Nucleus accumbens (tissue), 56 donors: Measurements from ENCODE around the gene ULK4.
A peak's percentile ranks its signal among the peaks of the same experiment; 100 is the strongest.

ENCODE experiments used
- DNase-seq, 56 donors: peaks; one replicate each; lab custom pipeline; 2025; lab: John Stamatoyannopoulos, UW

The ULK4 gene

DNA sequence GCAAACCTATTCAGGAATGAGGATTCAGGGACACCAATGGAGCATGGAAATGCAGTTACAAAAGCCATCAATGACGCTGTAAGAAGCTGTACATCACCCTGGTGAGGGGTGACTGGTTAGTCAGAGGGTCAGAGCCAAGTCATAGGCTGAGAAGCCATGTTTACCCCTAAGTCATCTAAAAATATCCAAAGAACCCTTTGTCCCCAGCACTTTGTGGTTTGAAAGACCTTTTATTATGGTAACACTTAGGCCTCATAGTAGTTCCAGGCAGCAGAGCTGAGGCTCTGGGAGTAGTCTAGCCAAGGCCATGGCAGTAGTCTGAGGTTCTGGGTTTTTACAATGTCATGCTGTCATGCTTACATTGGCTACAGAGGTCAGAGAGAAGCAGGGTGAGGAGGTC lies 631.4 kb downstream of the ULK4 start:
- no peak for DNase-seq

DNA sequence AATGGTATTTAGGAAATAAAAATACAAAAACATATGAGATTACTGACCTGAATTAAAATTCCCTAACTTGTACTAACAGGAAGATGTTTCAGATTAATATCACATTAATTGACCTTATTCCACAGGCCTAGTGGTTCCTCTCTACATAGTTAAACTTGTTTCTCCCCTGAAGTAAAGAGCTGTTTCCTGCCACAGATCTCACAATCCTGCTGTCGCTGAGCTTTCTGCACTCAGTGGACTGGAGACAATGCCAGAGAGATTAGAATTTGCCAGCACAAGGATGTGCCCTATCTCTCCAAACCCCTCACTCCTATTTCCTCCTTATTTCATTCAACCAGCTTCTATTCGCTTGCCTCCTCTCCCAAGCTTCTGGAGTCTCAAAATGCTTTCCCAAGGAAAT lies 632.0 kb downstream of the ULK4 start:
- no peak for DNase-seq

DNA sequence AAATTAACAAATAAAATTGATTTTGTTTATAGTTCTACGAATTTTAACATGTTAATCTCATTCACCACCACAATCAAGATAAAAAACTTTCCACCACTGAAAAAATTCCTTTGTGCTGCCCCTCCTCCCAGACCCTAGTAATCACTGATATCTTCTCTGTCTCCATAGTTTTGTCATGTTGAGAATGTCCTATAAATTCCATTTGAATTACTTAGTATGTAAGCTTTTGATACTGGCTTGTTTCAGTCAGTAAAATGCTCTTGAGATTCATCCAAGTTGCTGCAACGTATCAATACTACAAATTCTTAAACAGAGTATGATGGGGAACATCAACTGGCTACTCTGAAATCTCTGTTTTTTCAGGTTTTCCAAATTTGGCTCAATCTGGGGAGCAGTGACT lies 633.0 kb downstream of the ULK4 start:
- DNase-seq, result no peak

DNA sequence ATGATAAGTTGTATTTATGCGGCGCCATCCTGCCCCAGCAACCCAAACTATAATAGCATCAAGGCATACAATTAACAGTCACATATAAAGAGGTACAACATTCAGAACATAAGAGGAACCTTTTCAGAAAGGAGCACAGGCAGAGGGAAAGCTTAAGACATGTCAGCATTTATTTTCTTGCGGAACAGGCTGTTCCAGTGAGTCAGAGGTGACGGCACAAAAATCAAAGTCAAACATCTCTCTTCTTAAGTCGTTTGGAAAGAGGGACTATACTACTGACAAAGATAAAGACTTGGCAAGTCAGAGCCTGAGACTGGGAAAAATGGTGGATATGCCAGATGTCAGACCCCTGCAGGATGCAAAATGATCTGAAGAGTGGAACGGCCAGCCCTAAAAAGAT lies 634.2 kb downstream of the ULK4 start:
- peak in 1 of 56 donors; percentile 2 for DNase-seq

DNA sequence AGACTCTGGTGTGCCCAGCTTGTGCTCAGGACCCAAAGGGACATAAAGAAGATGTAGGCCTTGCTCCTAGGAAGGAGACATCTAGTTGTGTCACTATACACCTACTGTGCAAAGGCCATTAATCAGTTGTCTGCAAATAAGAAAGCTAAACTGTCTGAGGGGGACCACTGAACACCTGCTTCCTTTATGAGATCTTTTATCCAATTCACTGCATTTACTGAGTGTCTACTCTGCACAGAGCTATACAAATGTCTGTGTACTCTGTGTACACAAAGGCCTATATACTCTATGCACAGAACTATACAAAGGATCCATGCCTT lies 637.8 kb downstream of the ULK4 start:
- DNase-seq, result no peak

DNA sequence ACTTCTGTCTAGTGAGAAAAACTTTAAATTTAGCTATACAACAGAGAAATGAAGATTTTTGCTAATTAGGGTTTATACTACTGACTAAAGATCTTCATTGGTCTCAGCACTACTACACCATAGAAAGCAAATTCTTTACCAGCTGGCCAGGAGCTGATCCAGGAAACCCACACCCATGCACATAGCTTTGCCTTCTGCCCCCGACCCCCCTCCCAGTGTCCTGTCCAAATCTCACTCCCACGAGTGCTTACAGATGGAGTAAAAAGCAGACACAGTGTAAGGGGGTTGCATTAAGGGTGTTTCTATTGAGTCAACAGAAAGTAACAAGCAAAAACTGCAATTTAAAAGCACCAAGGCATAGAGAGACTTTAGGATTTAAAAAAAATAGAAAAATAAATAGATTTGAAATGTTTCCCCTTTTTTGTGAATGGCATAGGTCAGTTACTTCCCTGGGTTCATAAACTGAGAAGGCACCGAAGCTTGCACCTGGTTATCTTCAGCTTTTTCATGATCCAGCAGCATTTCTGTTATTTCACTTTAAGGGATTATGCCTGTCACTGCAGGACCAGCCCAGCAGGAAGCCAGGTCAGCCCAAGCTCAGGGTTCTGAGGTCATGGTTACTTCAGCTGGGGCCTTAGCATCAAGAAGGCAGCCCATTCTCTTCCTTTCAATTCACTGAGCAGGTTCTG lies 638.3 kb downstream of the ULK4 start:
- no peak for DNase-seq

DNA sequence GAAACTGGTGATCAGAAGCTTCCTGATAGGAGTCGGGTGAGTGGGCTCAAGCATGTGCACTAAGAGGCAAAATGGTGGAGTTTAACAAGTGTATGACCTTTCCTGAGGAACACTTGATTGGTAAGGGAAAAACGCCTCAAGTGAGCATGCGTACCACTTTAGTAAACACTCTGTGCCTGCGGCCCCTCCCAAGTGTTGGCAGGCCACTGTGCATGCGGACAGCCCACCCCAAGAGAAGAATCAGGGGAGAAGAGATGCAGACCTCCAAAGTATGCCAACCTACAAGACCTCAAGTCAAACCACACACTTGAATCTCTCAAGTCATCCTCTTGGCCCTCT lies 640.3 kb downstream of the ULK4 start:
- DNase-seq, result no peak

DNA sequence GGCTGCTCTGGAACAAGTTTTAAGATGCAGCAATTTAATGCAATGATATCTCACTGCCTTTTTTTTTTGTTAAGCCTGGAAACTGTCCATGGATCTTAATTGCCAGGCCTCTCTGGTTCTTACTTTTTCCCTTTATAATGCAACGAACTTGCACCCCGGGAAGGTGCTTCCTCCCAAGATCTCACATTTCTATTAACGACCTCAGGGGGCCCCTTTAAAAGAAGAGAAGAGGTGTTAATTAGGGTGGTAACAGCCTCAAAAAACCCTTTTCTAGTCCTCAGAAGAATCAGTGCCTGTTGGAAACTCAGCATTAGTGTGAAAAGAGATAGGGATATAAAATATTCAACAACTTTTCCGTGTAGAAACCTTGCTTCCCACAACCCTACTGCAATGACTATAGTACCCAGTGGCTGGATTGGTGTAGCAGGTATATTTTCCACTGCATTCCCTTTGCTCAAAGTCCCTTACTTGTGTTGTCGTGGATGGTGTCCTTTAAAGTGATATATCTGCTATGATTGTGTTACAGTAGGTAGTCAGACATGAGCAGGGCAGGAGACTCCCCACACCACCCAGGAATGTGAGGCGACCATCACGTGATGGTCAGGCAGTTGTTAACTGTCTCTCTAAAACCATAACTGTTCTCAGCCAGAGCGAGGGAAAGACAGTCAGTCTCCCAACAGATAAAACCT lies 640.8 kb downstream of the ULK4 start:
- DNase-seq, result no peak

DNA sequence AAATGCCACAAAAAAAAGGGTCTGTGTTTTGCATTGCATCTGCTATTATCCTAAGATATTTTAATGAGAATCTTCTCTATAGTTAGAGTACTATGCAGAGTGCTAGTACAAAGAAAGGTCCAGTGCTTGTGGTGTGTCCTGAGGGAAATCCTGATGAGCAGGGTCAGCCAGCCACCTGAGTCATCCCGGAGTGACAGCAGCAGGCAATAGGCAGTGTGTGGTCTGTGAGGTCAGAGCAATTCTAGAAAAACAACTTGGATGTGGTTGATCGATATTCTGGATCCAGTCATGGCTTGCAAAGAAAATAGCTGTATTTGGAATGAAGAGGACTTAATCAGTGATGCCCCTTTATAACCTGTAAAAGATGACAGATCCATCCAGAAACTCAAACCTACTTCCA lies 643.4 kb downstream of the ULK4 start:
- no peak for DNase-seq

DNA sequence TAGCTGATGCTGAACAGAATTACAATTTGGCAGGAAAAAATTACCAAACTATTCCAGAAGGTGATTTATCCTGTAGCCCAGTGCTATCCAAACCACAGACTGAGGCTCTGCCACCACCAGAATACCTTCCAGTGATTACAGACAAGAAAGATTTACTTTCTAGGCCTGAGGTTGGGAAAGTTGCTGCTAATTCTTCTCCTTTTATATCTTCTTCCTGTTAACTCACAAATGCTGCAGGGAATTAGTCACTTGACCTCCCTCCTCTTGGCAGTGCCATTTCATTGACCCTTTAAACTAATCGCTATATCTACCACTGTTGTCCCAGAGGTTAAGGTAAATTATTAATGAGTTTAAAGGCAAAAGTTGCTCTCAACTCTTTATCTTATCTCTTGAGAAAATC lies 644.2 kb downstream of the ULK4 start:
- DNase-seq, result no peak

DNA sequence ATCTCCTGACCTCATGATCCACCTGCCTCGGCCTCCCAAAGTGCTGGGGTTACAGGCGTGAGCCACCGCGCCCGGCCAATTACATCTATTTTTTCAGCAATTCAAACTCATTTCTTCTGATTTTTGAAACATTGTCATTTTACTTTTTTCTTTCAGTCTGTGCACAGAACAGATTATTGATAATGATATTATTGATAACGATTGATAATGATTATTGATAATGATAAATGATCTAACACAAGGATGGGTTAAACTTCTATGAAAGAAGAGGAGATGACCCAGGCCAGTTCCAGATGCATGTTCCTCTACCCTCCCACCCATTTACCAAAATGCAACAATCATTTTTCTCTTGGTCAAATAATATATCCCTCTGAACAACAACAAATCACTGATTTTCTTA lies 644.6 kb downstream of the ULK4 start:
- no peak for DNase-seq

DNA sequence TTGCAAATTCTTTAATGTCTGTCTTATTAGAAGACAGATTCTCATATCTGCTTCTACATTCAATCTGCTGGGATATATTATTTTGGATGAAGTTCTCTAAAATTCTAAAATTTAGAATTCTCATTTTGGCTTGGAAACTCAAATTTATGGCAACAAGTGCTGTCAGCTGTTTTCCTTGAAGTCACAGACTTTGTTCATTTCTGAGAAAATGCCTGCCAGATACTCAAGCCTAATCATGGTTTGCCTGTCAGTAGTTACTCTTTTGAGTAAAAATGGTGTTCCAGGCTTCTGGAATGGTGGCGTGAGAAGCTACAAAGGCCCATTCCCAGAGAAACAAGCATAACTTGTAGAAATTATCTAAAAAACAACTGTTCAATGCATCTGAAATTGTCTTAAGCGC lies 646.8 kb downstream of the ULK4 start:
- DNase-seq, result no peak

DNA sequence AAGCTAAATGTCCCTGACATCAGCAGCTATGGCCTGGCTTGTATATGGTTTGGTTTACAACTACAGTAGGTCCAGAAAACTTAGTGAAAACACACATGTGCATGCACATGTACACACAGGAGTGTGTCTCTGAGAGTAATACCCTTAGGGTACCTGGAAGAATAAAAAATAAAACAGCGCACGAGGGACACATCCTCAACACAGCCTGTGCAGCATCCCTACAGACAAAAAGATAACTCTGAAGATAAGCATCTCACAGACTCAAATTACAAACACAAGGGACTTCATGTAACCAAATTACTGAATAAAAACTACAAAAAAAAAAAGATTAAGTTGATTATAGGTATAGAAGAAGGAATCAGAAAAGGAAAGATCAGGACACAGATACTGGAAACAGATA lies 653.8 kb downstream of the ULK4 start:
- DNase-seq, result no peak

DNA sequence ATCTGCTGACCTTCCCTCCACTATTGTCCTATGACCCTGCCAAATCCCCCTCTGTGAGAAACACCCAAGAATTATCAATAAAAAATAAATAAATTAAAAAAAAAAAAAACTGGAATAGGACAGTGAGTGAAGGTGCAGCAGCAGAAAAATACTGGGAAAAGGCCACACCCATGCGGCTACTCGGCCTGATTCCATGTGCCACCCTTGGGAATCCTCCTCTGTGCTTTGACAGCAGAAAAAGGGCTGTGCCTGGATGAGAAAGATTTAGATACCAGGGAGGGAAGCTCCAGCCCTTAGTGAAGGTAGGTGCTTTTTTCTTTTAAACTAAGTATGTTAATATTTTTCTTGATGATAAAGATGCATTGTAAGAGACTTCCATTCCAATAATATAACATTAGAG lies 654.8 kb downstream of the ULK4 start:
- DNase-seq, result no peak

DNA sequence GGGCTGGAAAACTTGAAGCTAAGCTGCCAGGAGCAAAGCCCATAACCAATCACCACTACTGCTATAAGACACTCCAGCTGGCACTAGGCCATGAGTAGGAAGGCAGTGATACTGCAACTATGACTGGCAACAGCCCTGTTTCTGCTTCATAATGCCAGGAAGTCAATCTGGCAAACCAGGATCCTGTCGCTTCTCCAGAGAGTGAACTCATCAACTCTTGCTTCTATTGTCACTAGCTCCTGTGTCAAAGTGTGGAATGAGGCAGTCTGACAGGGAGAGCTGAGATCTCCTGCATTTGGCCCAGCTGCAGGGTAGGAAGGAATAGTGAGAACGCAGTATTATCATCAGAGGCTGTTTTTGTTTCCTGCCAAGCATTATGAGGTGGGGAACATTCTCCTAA lies 657.3 kb downstream of the ULK4 start:
- DNase-seq, result peak in 1 of 56 donors; percentile 17

DNA sequence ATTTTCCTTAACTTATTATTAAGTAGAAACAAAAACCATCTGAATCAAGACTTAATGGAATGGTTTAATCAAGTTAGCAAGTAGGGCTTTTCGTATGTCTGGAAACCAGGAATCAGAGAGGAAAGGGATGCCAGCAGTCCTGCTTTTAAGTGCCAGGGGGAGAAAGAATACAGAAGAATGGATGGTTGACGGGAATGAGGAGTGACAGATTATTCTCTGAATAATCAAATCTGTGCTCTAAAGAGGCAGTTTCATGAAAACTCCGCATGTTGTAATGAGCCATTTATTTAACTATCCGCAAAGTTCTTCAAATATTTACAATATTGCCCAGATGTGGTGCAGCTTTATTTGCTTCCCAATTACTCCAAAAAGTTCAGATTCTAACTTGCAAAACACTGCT lies 659.6 kb downstream of the ULK4 start:
- DNase-seq, result no peak

DNA sequence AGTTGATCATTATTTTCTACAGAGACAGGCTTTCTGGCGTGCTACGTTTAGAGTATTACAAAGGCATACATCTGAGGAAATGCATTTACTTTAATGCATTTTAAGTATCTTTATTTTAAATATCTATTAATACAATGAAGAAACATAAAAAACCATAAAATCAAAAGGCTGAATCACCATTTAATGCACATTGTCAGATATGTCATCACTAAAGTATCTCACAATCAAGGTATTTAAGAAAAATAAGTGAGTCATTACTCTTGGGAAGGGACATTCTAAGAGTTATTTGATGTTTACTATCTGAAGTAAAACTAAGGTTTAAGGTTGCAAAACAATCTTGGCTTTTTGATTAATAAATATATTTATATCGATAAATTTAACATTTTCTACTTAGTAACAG lies 660.4 kb downstream of the ULK4 start:
- DNase-seq, result no peak

DNA sequence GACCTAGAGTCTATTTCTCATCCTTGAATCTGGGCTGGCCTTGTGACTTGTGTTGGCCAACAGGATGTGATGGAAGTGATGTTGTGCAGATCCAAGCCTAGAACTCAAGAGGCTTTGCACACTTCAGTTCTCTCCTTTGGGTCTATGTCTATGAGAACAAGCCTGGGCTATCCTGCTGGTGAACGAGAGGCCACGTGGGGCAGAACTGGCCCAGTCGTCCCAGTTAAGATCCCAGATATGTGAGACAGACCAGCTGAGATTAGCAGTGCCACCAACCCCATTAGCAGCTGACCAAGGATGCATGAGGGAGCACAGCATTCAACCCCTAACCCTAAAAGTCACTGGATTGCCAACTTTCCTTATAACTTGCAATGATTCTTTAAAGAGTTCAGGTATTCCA lies 662.9 kb downstream of the ULK4 start:
- DNase-seq, result no peak

DNA sequence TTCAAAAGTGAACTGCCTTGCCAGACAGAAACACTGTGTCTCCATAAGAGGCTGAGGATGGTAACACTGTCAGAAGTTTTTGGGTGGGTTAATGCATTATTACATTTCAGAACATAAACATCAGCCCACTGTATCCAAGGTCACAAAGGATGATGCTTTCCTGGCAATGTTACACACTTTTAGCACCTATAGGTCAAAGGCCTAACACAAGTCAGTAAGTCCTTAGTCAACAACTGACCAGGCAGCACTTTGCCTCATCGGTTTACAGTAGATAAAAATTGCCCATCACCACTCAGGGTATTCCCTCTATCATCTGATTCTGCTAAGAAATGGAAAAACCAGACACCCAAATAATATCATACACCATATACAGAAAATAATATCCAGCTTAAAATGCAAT lies 664.2 kb downstream of the ULK4 start:
- no peak for DNase-seq

DNA sequence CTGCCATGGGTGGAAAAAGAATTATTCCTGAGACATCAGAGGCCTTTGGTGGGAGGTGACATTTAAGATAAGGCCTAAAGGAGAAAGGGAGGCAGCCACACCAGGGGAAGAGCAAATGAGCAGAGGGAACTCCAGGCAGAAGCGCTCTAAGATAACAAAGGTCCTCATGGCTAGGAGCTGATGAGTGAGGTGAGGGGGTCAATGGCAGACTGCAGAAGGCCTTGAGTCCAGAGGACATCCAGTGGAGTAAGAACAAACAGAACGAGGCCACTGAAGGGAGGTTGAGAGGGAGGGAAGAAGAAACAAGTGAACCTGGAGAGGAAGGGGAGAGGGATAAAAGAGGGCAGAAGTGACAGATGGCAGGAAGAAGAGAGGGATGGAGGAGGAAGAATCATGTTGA lies 665.3 kb downstream of the ULK4 start:
- no peak for DNase-seq

DNA sequence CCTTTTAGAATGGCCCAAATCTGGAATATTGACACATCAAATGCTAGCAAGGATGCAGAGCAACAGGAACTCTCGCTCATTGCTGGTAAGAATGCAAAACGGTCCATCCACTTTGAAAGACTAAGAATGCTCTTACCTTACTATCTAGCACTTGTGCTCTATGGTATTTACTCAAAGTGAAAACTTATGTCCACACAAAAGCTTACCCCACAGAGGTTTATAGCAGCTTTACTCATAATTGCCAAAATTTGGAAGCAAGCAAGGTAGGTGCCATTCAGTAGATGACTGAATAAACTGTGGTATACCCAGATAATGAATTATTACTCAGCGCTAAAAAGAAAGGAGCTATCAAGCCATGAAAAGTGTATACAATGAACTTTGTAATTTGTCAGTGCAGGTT lies 666.2 kb downstream of the ULK4 start:
- DNase-seq, result no peak

DNA sequence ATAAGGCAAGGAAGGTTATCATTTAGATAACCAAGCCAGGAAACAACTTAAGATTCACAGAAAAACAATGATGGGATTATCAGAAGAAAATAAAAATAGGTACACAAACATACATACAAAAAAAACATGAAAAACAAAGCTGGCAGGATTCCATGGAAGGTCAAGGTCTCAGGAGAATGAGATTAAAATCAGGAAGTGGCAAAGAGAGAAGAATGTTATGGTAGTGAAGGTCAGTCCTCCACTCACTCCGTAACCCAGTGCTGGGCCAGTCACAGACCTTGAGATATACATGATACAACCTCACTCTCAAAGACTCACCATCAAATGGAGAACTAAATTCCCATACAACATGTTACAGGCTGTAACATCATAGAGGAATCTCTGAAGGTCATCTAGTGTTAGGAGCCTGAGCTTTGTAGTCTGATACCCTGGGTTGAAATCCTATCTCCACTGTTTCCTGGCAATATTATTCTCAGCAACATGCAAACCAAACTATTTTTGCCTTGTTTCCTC lies 668.7 kb downstream of the ULK4 start:
- no peak for DNase-seq

DNA sequence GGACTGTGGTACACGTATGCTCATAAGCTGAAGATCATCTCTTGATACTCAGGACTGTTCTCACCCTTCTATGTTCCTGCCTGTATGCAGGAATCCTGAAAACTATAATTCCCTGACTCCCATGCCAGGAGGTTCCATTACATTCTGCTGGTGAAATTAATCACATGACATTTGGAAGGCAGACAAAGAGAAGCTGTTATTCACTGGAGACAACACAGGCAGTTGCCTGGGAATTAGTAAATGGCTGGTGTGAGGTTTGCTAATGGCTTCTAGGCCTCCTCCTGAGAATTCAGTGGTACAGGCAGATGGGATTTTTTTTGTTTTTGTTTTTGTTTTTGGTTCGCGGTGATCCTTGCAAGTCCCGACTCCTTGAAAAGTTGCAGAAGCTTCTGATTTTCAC lies 671.2 kb downstream of the ULK4 start:
- DNase-seq, result peak in 1 of 56 donors; percentile 12
